Measurements from ENCODE around the gene TAF4B. TPM values are rescaled to one million over a fixed set of nuclear protein-coding genes. Genes with fewer than 3 reads are reported as not detected.

Gene TAF4B
- total RNA-seq, 1 donor from 2014 or later, result 3.2 TPM

- no peak overlapping the region for H3K27ac Mint-ChIP-seq (ENCODE audit: unreplicated experiment)
- H3K27me3 ChIP-seq (ENCODE audit: insufficient read depth, low read length), result no peaks in the 10 kb centered on the region
- H2AFZ ChIP-seq (ENCODE audit: low read depth, low read length), result no peak overlapping the region
- H3K79me2 ChIP-seq (ENCODE audit: insufficient read depth, low read length), result no peaks in the 10 kb centered on the region
- H3K4me1 Mint-ChIP-seq (ENCODE audit: low read depth, unreplicated experiment), result peaks cover 29% of the 10 kb centered on the region
- H3K9me3 ChIP-seq (ENCODE audit: insufficient read depth, low read depth, low read length), result no peaks in the 10 kb centered on the region
- H3K4me3 Mint-ChIP-seq (ENCODE audit: unreplicated experiment), result no peak overlapping the region
- peaks cover 8% of the 10 kb centered on the region for H3K4me1 ChIP-seq (ENCODE audit: insufficient read depth, low read length)
- no peak overlapping the region for H3K27ac ChIP-seq (ENCODE audit: low read depth, low read length)
- FAIRE-seq (no peak), DNase-seq (ENCODE audit: low read depth) (no peak)
- H3K9me3 Mint-ChIP-seq (ENCODE audit: unreplicated experiment), result no peaks in the 10 kb centered on the region
- TF ChIP-seq CTCF (IDR thresholded peaks at IDR 0.05; ENCODE audit: insufficient read depth, low read depth, low read length) (no peak), EZH2 (IDR thresholded peaks at IDR 0.05; ENCODE audit: insufficient read depth, low read length) (no peak)
- no peak overlapping the region for H3K9ac ChIP-seq (ENCODE audit: low read length)
- no peak overlapping the region for H3K4me2 ChIP-seq (ENCODE audit: low read length)
- H3K27me3 Mint-ChIP-seq (ENCODE audit: low read depth, unreplicated experiment), result no peaks in the 10 kb centered on the region
- H3K4me3 ChIP-seq (ENCODE audit: insufficient read depth, low read depth, low read length), result no peak overlapping the region
- no peaks in the 10 kb centered on the region for H3K36me3 ChIP-seq (ENCODE audit: insufficient read depth, low read length)
- no peaks in the 10 kb centered on the region for H4K20me1 ChIP-seq (ENCODE audit: insufficient read depth, low read length)
- no peaks in the 10 kb centered on the region for H3K36me3 Mint-ChIP-seq (ENCODE audit: low read depth, unreplicated experiment)
Measured at GRCh38 chr18:26432651-26433424, 206.6 kb downstream of the TAF4B start.

- Mint-ChIP-seq H3K9me3 (ENCODE audit: unreplicated experiment) (no peaks in the 10 kb centered on the region), H3K4me1 (ENCODE audit: low read depth, unreplicated experiment) (peaks cover 22% of the 10 kb centered on the region), H3K27ac (ENCODE audit: unreplicated experiment) (no peak overlapping the region), H3K27me3 (ENCODE audit: low read depth, unreplicated experiment) (peaks cover 5% of the 10 kb centered on the region), H3K36me3 (ENCODE audit: low read depth, unreplicated experiment) (no peaks in the 10 kb centered on the region), H3K4me3 (ENCODE audit: unreplicated experiment) (no peak overlapping the region)
- Histone ChIP-seq H3K27me3 (ENCODE audit: insufficient read depth, low read length) (no peaks in the 10 kb centered on the region), H3K4me2 (ENCODE audit: low read length) (no peak overlapping the region), H2AFZ (ENCODE audit: low read depth, low read length) (no peak overlapping the region), H3K4me3 (ENCODE audit: insufficient read depth, low read depth, low read length) (no peak overlapping the region), H3K9ac (ENCODE audit: low read length) (no peak overlapping the region), H3K9me3 (ENCODE audit: insufficient read depth, low read depth, low read length) (no peaks in the 10 kb centered on the region), H4K20me1 (ENCODE audit: insufficient read depth, low read length) (no peaks in the 10 kb centered on the region), H3K79me2 (ENCODE audit: insufficient read depth, low read length) (no peaks in the 10 kb centered on the region), H3K4me1 (ENCODE audit: insufficient read depth, low read length) (peaks cover 5% of the 10 kb centered on the region), H3K36me3 (ENCODE audit: insufficient read depth, low read length) (no peaks in the 10 kb centered on the region), H3K27ac (ENCODE audit: low read depth, low read length) (no peak overlapping the region)
- TF ChIP-seq EZH2 (IDR thresholded peaks at IDR 0.05; ENCODE audit: insufficient read depth, low read length), result no peak
- TF ChIP-seq CTCF (IDR thresholded peaks at IDR 0.05; ENCODE audit: insufficient read depth, low read depth, low read length), result no peak
- DNase-seq (ENCODE audit: low read depth) (no peak), FAIRE-seq (no peak)
Measured at GRCh38 chr18:26434887-26435286, 208.6 kb downstream of the TAF4B start.
